Stomach (tissue), 9 donors: ENCODE results near the gene PARP1. TPM values are rescaled to one million over a fixed set of nuclear protein-coding genes. Genes with fewer than 3 reads are reported as not detected.

Source experiments
- DNase-seq, 2 donors: peaks; one replicate each; pipeline versions ENCODE4 v3.0.0 to v3.0.0-alpha.2; 2013 to 2019
- H3K27ac ChIP-seq, 5 donors: fragments of 200-600 bp in 4 of 5; sonication (generic) in 4 of 5; one replicate each; pipeline ENCODE4 v1.5.1; 2013 to 2019; ENCODE audit warnings: mild to moderate bottlenecking in 1 of 5, moderate library complexity in 1 of 5
- H3K27me3 ChIP-seq, 3 donors: fragments of 200-600 bp; sonication (generic); one replicate each; pipeline ENCODE4 v1.5.1; 2017 to 2019; ENCODE audit warnings: mixed run types in 1 of 3
- H3K36me3 ChIP-seq, 4 donors: fragments of 200-600 bp; sonication (generic); 1 replicate in 3 of 4; 2 replicates in 1 of 4; pipeline ENCODE4 v1.5.1; 2016 to 2019
- H3K4me1 ChIP-seq, 4 donors: fragments of 200-600 bp; sonication (generic); one replicate each; pipeline ENCODE4 v1.5.1; 2016 to 2019
- H3K4me3 ChIP-seq, 4 donors: fragments of 200-600 bp; sonication (generic) in 3 of 4; one replicate each; pipeline ENCODE4 v1.5.1; 2016 to 2019; ENCODE audit warnings: mild to moderate bottlenecking in 1 of 4
- H3K9me3 ChIP-seq, 4 donors: fragments of 200-600 bp; sonication (generic); one replicate each; pipeline ENCODE4 v1.5.1; 2016 to 2019
- CTCF ChIP-seq, 7 experiments: fragments of 450-650 bp in 4 of 7; fragments of 200-600 bp in 3 of 7; sonication (generic) in 3 of 7; IDR thresholded peaks; one replicate each; pipeline ENCODE4 v1.5.1; 2016 to 2019; ENCODE audit warnings: antibody characterized with exemption in 7 of 7, control low read depth in 2 of 7, mild to moderate bottlenecking in 1 of 7
- EP300 ChIP-seq: sonication (generic); formaldehyde crosslinking; IDR thresholded peaks from one replicate; pipeline ENCODE4 v1.6.1; 2017; ENCODE audit warnings: antibody characterized with exemption
- POLR2A ChIP-seq, 4 donors: fragments of 450-650 bp; IDR thresholded peaks; one replicate each; pipeline ENCODE4 v1.6.1; 2016; ENCODE audit warnings: antibody characterized with exemption in 4 of 4, control low read depth in 2 of 4, mild to moderate bottlenecking in 1 of 4, moderate library complexity in 1 of 4
- POLR2AphosphoS5 ChIP-seq, 3 donors: sonication (generic); formaldehyde crosslinking; IDR thresholded peaks; one replicate each; pipeline ENCODE4 v1.6.1; 2016; ENCODE audit warnings: antibody characterized with exemption in 3 of 3
- WGBS, 5 donors: extraction: QIAGEN DNeasy Blood & Tissue Kit in 3 of 5; methylation state at CpG; one replicate each; pipeline versions ENCODE4 v1.1.5 to v1.1.7; 2013 to 2018; 5-methylcytosine and 5-hydroxymethylcytosine counted together
- intact Hi-C: fragments of 100-400 bp; cut with DNase I; formaldehyde crosslinking; loops from one replicate; pipeline ENCODE4 v1.15.1; 2023; ENCODE audit warnings: low total_unique reads
- polyA plus RNA-seq, 3 donors: library from polyadenylated mRNA; stranded (reverse); fragments of 200-250 nt; gene quantifications; one replicate each; pipeline ENCODE4 v1.2.3, GENCODE V29; 2013
- total RNA-seq, 5 donors: library from RNA; depleted of rRNA; stranded (reverse); fragments of >200 nt; gene quantifications; one replicate each; pipeline versions ENCODE4 v1.1.0 to v1.2.3, GENCODE V29; 2014 to 2016
- donor health status: healthy with polysubstance abuse.
- donor health status: Bipolar disorder and iron deficiency.
- donor health status: healthy.

PARP1 gene
- total and polyA plus RNA-seq, 8 donors = 17.4 to 103 (median 29.1) TPM

- WGBS, 5 donors = 82 to 88% (median 87%) methylated on average over 6 of the region's 6 CpGs
- Histone ChIP-seq H3K9me3 (no peaks in the 10 kb centered on the region), H3K4me1 (no peaks in the 10 kb centered on the region), H3K36me3 (no peaks in the 10 kb centered on the region), H3K4me3 (no peak overlapping the region), H3K27me3 (no peaks in the 10 kb centered on the region), H3K27ac (no peak overlapping the region)
- intact Hi-C loops = no loop called here
- TF ChIP-seq CTCF (IDR thresholded peaks at IDR 0.05) (no peak), POLR2AphosphoS5 (IDR thresholded peaks at IDR 0.05) (no peak), POLR2A (IDR thresholded peaks at IDR 0.05) (no peak), EP300 (no peak)
- DNase-seq = no peak
Measured at GRCh38 chr1:226441629-226442028, 33.7 kb upstream of the PARP1 start.

- Histone ChIP-seq H3K9me3 (no peaks in the 10 kb centered on the region), H3K4me3 (no peak overlapping the region), H3K4me1 (no peaks in the 10 kb centered on the region), H3K36me3 (no peaks in the 10 kb centered on the region), H3K27me3 (no peaks in the 10 kb centered on the region), H3K27ac (no peak overlapping the region)
- WGBS, 5 donors = 68 to 94% (median 83%) methylated on average over 5 of the region's 5 CpGs
- no peak for TF ChIP-seq POLR2A (IDR thresholded peaks at IDR 0.05)
- no peak for TF ChIP-seq EP300
- no peak for TF ChIP-seq POLR2AphosphoS5 (IDR thresholded peaks at IDR 0.05)
- TF ChIP-seq CTCF (IDR thresholded peaks at IDR 0.05) = no peak
- intact Hi-C loops = no loop called here
- DNase-seq = no peak
Measured at GRCh38 chr1:226440512-226440911, 32.6 kb upstream of the PARP1 start.

- Histone ChIP-seq H3K36me3 (no peaks in the 10 kb centered on the region), H3K27me3 (no peaks in the 10 kb centered on the region), H3K27ac (no peak overlapping the region), H3K4me1 (no peaks in the 10 kb centered on the region), H3K4me3 (no peak overlapping the region), H3K9me3 (no peaks in the 10 kb centered on the region)
- intact Hi-C loops = no loop called here
- TF ChIP-seq POLR2A (IDR thresholded peaks at IDR 0.05) (no peak), CTCF (IDR thresholded peaks at IDR 0.05) (peak in 1 of 7 experiments; percentile 9)
- DNase-seq = no peak
- WGBS, 5 donors = 45 to 66% (median 56%) methylated on average over 2 of the region's 2 CpGs
Measured at GRCh38 chr1:226438007-226438406, 30.1 kb upstream of the PARP1 start.

- 23 to 38% (median 30%) methylated on average over 7 to 8 of the region's 8 CpGs for WGBS, 5 donors
- Histone ChIP-seq H3K36me3 (no peaks in the 10 kb centered on the region), H3K27ac (no peak overlapping the region), H3K4me3 (no peak overlapping the region), H3K4me1 (no peaks in the 10 kb centered on the region), H3K9me3 (no peaks in the 10 kb centered on the region), H3K27me3 (no peaks in the 10 kb centered on the region)
- TF ChIP-seq POLR2AphosphoS5 (IDR thresholded peaks at IDR 0.05) = no peak
- no peak for TF ChIP-seq POLR2A (IDR thresholded peaks at IDR 0.05)
- TF ChIP-seq EP300 = no peak
- no peak for TF ChIP-seq CTCF (IDR thresholded peaks at IDR 0.05)
- DNase-seq = no peak
- intact Hi-C loops = no loop called here
Measured at GRCh38 chr1:226436855-226437491, 29.1 kb upstream of the PARP1 start.
